OCI-LY7 (cell line): ENCODE results near the gene SLC30A4. TPM values are rescaled to one million over a fixed set of nuclear protein-coding genes. Genes with fewer than 3 reads are reported as not detected.

Experiments used
- BruUV-seq: library from RNA; stranded (reverse); fragments of 400-500 nt; replicated peaks from 2 replicates; lab custom pipeline; 2021; lab: Mats Ljungman, UMichigan
- CTCF ChIA-PET: fragments of 300-600 bp; sonication (Branson Sonifier 250); formaldehyde crosslinking; loops from one replicate; lab custom pipeline; 2022; ENCODE audit warnings: antibody characterized with exemption; ENCODE audit not compliant: unreplicated experiment; lab: Charles Lee
- POLR2A ChIA-PET: fragments of 300-600 bp; sonication (Branson Sonifier 250); formaldehyde crosslinking; loops from one replicate; lab custom pipeline; 2022; ENCODE audit warnings: antibody characterized with exemption; lab: Charles Lee
- DNase-seq: peaks from one replicate; pipeline ENCODE4 v3.0.0-alpha.2; 2015; ENCODE audit warnings: low spot score
- H2AFZ ChIP-seq: fragments of 200-600 bp; sonication (generic), shearing (Covaris generic); 2 replicates; pipeline ENCODE4 v1.6.1; 2014; ENCODE audit warnings: mild to moderate bottlenecking, antibody characterized with exemption, low read length, moderate library complexity
- H3K27ac ChIP-seq: fragments of 200-600 bp; sonication (generic); 2 replicates; pipeline ENCODE4 v1.5.1; 2014; ENCODE audit warnings: mixed run types, low read depth, mild to moderate bottlenecking, moderate library complexity, low read length, inconsistent platforms; ENCODE audit not compliant: poor library complexity, severe bottlenecking
- H3K36me3 ChIP-seq: fragments of 200-600 bp; sonication (generic); 2 replicates; pipeline ENCODE4 v1.6.1; 2014; ENCODE audit warnings: mild to moderate bottlenecking, antibody characterized with exemption, low read length, moderate library complexity, mixed read lengths; ENCODE audit not compliant: insufficient read depth
- H3K4me1 ChIP-seq: fragments of 200-600 bp; sonication (generic); 2 replicates; pipeline ENCODE4 v1.5.1; 2014; ENCODE audit warnings: mild to moderate bottlenecking, low read length; ENCODE audit not compliant: insufficient read depth, poor library complexity, severe bottlenecking
- H3K4me2 ChIP-seq: fragments of 200-600 bp; sonication (generic); 2 replicates; pipeline ENCODE4 v1.6.1; 2014; ENCODE audit warnings: mild to moderate bottlenecking, low read length
- H3K4me3 ChIP-seq: fragments of 200-600 bp; sonication (generic); 2 replicates; pipeline ENCODE4 v1.5.1; 2014; ENCODE audit warnings: mild to moderate bottlenecking, low read depth, low read length; ENCODE audit not compliant: poor library complexity, severe bottlenecking
- H3K79me2 ChIP-seq: fragments of 200-600 bp; sonication (generic); 2 replicates; pipeline ENCODE4 v1.6.1; 2016; ENCODE audit warnings: low read depth, mild to moderate bottlenecking, low read length, moderate library complexity, mixed read lengths; ENCODE audit not compliant: insufficient read depth
- H3K9me2 ChIP-seq: fragments of 200-600 bp; sonication (generic); 2 replicates; pipeline ENCODE4 v1.6.1; 2016; ENCODE audit warnings: mild to moderate bottlenecking, low read length, mixed read lengths; ENCODE audit not compliant: insufficient read depth
- H3K9me3 ChIP-seq: fragments of 200-600 bp; sonication (generic); 2 replicates; pipeline ENCODE4 v1.6.1; 2014; ENCODE audit warnings: mild to moderate bottlenecking, mixed run types, low read length, mixed read lengths
- H4K20me1 ChIP-seq: fragments of 200-600 bp; sonication (generic); 2 replicates; pipeline ENCODE4 v1.6.1; 2014; ENCODE audit warnings: mild to moderate bottlenecking, antibody characterized with exemption, low read length, moderate library complexity, mixed read lengths; ENCODE audit not compliant: insufficient read depth
- EZH2phosphoT487 ChIP-seq: fragments of 200-600 bp; sonication (generic); IDR thresholded peaks from 2 replicates; pipeline ENCODE4 v1.6.1; 2018; ENCODE audit warnings: low read depth, borderline replicate concordance, mild to moderate bottlenecking, mixed run types, antibody characterized with exemption, low read length, moderate library complexity, mixed read lengths
- intact Hi-C: fragments of 100-400 bp; cut with micrococcal nuclease; formaldehyde crosslinking; loops from one replicate; pipeline ENCODE4 v1.10.0; 2022; ENCODE audit not compliant: unreplicated experiment
- total RNA-seq, 2 experiments: library from RNA; depleted of rRNA in 1 of 2; stranded (reverse); fragments of >200 nt in 1 of 2; shearing (Covaris generic) in 1 of 2; gene quantifications; 2 replicates each; pipeline ENCODE4 v1.2.3, GENCODE V29; 2014 to 2022
- TF ChIP-seq, protein P1 (sequence below): fragments of 200-600 bp; sonication (generic); conservative IDR thresholded peaks from 2 replicates; pipeline ENCODE4 v1.5.1; 2014; ENCODE audit warnings: mild to moderate bottlenecking, antibody characterized with exemption, low read length, moderate library complexity, mixed read lengths

The SLC30A4 gene
- total RNA-seq, 2 experiments from 2014 or later, result 0.13 to 3.5 TPM

DNA sequence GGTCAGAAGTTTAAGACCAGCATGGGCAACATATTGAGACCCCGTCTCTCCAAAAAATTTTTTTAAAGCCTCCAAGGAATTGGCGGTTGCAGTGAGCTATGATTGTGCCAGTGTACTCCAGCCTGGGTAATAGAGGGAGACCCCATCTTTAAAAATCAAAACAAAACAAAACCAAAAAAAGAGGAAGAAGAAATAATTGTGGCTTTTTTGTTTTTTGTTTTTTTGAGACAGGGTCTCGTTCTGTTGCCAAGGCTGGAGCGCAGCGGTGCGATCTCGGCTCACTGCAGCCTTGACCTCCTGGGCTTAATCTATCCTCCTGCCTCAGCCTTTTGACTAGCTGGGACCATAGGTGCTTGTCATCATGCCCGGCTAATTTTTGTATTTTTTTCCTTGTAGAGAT is 4.5 kb upstream of the SLC30A4 start:
- ChIA-PET POLR2A (interaction anchor here (0.5 to 0.9 kb wide), 2 partner anchors 20 to 67 kb away, joined by 3 read pairs; no protein-coding TSS in a partner anchor), CTCF (no interaction called here)
- no peak overlapping the region for H2AFZ ChIP-seq
- no peak for DNase-seq
- H3K9me2 ChIP-seq, result no peaks in the 10 kb centered on the region
- TF ChIP-seq EZH2phosphoT487, result no peak
- TF ChIP-seq, protein P1, sequence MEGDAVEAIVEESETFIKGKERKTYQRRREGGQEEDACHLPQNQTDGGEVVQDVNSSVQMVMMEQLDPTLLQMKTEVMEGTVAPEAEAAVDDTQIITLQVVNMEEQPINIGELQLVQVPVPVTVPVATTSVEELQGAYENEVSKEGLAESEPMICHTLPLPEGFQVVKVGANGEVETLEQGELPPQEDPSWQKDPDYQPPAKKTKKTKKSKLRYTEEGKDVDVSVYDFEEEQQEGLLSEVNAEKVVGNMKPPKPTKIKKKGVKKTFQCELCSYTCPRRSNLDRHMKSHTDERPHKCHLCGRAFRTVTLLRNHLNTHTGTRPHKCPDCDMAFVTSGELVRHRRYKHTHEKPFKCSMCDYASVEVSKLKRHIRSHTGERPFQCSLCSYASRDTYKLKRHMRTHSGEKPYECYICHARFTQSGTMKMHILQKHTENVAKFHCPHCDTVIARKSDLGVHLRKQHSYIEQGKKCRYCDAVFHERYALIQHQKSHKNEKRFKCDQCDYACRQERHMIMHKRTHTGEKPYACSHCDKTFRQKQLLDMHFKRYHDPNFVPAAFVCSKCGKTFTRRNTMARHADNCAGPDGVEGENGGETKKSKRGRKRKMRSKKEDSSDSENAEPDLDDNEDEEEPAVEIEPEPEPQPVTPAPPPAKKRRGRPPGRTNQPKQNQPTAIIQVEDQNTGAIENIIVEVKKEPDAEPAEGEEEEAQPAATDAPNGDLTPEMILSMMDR, result no peak
- H3K4me2 ChIP-seq, result no peak overlapping the region
- no peaks in the 10 kb centered on the region for H3K36me3 ChIP-seq
- no peaks in the 10 kb centered on the region for H3K79me2 ChIP-seq
- no peaks in the 10 kb centered on the region for H4K20me1 ChIP-seq
- H3K27ac ChIP-seq, result no peak overlapping the region
- H3K4me3 ChIP-seq, result no peak overlapping the region
- H3K4me1 ChIP-seq, result peaks cover 4% of the 10 kb centered on the region
- H3K9me3 ChIP-seq, result no peaks in the 10 kb centered on the region
- intact Hi-C loops, result no loop called here
- no TSS peak for BruUV-seq

DNA sequence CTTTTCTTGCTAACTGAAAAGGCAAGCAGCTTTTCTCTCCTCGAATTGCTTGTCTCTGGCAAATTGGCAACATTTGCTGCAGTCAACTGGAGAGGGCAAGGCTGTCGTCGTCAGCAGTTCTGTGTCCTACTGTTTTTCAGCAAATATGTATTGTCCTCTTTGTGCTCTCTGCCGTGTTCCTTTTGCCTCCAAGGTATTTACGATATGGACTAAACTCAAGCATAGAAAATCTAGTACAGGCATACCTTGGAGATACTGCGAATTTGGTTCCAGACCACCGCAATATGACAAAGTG is 558 bp upstream of the SLC30A4 start:
- no peak for DNase-seq
- no peak overlapping the region for H2AFZ ChIP-seq
- intact Hi-C loops, result loop anchor here (2.0 to 5.0 kb wide), 3 partner anchors 49 to 66 kb away; partner anchors contain the start of gene BLOC1S6
- H3K79me2 ChIP-seq, result no peaks in the 10 kb centered on the region
- H3K27ac ChIP-seq, result no peak overlapping the region
- H3K9me2 ChIP-seq, result no peaks in the 10 kb centered on the region
- H3K4me3 ChIP-seq, result peak overlapping the region; percentile 67
- BruUV-seq, result no TSS peak
- no peaks in the 10 kb centered on the region for H3K36me3 ChIP-seq
- TF ChIP-seq EZH2phosphoT487, result no peak
- TF ChIP-seq, protein P1, result no peak
- no peaks in the 10 kb centered on the region for H4K20me1 ChIP-seq
- peak overlapping the region; percentile 87 for H3K4me2 ChIP-seq
- ChIA-PET CTCF (no interaction called here), POLR2A (interaction anchor here (1.3 kb wide), 1 partner anchor 16 kb away, joined by 3 read pairs; no protein-coding TSS in a partner anchor)
- no peaks in the 10 kb centered on the region for H3K9me3 ChIP-seq
- H3K4me1 ChIP-seq, result peaks cover 15% of the 10 kb centered on the region

DNA sequence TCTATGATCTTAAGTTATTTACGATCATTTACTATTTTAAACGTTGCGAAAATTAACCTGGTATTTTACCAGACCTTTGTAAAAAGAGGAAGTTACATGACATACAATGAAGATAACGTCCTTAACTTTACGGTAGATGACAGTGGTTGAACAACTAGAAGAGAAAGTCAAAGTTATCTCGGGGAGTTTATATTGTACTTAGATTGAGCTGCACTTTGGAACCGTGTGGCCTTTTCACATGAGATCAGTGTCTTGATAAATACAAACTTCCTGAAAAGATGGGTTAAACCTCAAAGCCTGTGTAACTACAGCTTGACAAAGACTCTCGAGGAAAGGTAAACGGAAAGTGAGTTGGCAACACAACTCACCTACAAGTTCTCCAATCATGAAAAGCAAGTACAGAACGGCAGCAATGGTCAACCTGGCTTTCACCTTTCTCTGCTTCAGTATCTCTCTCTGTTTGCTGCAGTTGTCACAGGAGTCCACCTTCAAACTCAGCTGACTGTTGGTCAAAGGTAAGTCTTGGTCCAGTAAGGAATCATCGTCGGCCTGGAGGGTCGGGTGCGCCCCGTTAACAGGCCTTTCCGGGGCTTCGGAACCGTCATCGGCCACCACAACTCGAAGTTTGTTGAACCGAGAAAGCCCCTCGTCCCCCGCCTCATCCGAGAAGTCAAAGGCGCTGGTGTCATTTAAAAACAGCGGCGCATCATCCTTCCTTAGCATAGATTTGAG is 793 bp downstream of the SLC30A4 start:
- ChIA-PET CTCF (no interaction called here), POLR2A (interaction anchor here (0.6 to 1.0 kb wide), 4 partner anchors 9 to 358 kb away, joined by 3 read pairs; no protein-coding TSS in a partner anchor)
- H3K4me2 ChIP-seq, result peak overlapping the region; percentile 87
- no peaks in the 10 kb centered on the region for H3K36me3 ChIP-seq
- no TSS peak for BruUV-seq
- H4K20me1 ChIP-seq, result no peaks in the 10 kb centered on the region
- no peaks in the 10 kb centered on the region for H3K79me2 ChIP-seq
- H3K4me1 ChIP-seq, result peaks cover 15% of the 10 kb centered on the region
- H3K9me3 ChIP-seq, result no peaks in the 10 kb centered on the region
- H3K27ac ChIP-seq, result no peak overlapping the region
- H2AFZ ChIP-seq, result peak overlapping the region; percentile 86; the same call in 1 of the 2 replicates
- peak; percentile 25 for DNase-seq
- peak overlapping the region; percentile 67 for H3K4me3 ChIP-seq
- intact Hi-C loops, result loop anchor here (1.0 to 5.0 kb wide), 4 partner anchors 51 to 93 kb away; partner anchors contain the start of gene BLOC1S6
- TF ChIP-seq, protein P1, result no peak
- no peak for TF ChIP-seq EZH2phosphoT487
- H3K9me2 ChIP-seq, result no peaks in the 10 kb centered on the region
